HG03060 (cell line): ENCODE results near the gene JAM3.
"Not testable (repeated sequence)": the region's sequence is repeated elsewhere in the genome, so short reads cannot be mapped to it uniquely, and the experiment has no call there.

ENCODE experiments used
- ATAC-seq: cut with Tn5 transposase; IDR thresholded peaks from one replicate; pipeline ENCODE4 v1.9.1; 2021; ENCODE audit warnings: low read depth, moderate number of reproducible peaks; ENCODE audit not compliant: unreplicated experiment

JAM3 gene

DNA sequence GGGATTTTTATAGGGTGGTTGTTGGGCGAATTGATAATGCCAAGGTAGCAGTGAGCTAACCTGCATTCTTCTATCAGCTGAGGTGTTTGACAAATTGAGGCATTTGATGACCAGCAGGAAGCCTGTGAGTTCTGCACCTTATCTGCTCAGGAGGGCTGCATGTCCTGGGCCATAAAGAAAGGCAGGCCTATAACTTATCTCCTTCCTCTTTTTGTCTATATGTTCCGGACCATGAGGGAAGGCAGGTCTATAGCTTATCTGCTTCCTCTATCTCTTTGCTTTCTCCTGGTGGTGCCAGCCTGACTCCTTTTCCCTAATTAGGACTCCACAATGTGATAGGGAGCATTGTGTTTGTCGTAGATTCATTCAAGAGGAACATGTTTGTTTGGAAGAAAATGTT is 8.6 kb upstream of the JAM3 start:
- no peak for ATAC-seq

DNA sequence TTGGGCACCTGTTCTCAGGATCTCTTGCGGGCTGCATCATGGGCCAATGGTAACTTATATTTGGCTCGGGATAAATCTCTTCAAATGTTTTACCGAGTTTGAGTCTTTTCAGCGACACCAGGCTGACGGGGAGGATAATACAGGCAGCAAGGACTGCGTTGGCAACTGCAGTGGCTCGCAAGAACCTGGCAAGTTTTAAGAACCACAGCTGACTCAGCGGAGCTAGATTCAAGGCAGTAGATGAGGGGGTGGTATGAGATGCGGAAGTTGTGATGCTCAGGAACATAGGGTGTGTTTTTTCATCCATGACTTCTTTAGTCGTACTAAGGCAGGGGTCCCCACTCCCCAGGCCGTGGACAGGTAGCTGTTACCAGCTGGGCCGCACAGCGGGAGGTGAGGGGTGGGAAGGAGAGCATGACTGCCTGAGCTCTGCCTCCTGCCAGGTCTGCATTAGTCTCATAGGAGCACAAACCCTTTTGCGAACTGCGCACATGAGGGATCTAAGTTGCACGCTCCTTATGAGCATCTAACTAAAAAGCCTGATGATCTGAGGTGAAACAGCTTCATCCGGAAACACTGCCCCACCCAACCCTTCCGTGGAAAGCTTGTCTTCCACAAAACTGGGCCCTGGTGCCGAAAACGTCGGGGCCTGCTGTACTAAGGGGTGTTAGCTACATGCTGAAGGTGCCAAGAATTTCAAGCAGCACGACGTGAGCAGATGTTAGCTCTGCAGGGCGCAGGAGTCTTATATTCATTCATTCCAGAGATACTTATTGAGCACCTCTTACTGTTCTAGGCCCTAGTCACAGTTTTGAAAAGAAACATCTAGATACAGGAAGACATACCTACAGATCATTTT is 6.4 kb upstream of the JAM3 start:
- no peak for ATAC-seq

DNA sequence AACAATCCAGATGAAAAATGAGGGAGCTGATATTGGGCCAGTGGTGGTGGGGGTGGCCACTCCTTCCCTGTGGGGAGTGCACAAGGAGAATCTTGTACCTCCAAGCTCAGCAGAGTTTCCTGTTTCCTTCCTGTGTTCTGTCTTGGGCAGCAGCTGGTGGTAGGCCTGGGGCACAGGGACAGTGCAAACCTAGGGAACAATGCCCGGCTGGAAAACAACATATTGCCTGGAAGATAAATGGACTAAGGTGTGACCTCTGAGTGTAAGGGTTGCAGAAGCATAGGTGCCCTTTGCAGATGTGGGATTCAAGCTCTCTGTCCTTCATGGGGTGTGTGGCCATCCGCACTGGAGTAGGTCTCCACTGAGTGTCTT is 5.8 kb upstream of the JAM3 start:
- ATAC-seq, result no peak

DNA sequence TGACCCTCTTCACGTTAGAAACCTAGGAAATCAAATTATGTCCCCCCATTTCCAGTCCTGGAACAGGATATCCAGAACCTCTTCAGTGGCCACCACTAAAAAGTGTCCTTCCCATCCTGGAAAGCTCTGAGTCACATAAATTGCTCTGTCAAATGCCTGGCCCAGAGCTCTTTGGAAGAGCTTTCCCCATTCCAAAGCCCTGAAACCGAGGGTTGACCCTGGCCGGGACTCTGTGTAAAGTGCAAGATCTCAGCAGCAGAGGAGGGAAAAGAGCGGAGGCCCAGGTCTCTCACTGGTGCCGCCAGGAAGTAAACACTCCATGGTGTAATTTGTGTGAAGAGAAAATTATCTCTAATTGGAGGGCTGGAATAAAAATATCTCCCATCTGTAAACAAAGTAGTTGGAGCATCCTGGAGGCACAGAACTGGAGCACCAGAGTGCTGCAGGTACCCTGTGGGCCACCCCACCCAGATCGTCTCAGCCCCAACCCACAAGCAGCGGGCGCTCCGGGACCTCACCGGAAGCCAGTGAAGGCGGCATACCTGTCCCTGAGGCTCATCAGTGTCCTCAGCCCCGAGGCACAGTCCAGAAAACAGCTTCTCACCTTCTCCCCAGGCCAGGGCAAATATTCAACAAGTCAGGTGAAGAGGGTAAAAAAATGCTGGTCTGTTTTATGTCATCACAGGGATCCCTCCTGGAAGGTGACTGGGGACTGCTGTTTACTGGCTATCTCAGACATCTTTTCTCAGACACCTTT is 4.7 kb upstream of the JAM3 start:
- ATAC-seq, result no peak

DNA sequence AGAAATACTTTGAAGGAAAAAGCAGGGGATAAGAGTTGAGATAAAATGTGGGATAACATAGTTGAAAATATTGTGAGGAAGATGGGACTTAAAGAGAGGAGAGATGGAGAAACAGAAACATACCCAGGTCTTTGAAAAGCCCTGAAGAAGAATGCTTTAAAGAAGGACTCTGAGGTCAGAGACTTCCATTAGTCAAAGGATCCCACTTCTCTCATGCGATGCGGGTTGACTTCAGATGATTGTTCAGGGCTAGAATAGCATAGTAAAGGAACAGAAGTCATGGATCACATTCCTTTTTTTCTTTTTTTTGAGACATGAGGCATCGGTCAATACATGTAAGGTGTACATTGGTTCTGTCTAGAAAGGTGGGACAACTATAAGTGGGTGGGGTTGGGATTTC is 3.5 kb upstream of the JAM3 start:
- ATAC-seq, result no peak

DNA sequence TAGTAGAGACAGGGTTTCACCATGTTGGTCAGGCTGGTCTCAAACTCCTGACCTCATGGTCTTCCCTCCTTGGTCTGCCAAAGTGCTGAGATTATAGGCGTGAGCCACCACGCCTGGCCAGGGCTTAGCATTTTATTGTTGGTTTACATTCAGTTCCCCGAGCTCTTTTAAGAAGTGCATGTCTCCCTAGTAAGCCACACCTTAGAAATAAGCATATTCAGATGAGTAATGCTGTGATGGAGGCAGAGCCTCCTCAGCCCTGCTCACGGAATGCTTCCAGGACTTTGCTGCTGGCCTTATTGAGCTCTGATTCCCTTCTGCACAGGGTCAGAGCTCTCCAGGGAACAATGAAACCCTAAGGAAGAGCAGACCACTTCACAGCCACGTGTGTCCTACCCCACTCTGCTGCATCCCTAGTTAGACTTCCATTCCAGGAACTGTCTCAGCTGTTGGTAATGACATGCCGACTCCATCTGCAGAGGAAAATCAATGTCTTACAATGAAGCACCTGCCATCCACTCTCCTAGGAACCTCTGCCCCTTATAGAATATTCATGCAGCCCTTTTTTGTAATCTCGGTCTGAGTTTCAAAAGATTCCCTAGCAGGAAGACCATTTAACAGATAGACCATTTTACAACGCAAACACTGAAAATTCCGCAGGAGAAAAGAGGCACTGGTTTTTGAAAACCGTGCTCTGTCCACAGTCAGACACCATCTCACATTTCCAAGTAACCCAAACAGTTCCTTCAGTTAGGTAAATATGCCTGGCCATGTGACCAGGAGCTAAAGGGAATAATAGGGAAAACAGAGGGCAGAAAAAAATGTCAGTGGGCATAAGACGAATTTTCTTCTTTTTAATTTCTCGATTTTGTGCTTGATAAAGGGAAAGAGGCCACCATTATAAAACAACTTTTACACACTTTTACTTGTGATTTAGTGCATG is 1.7 kb upstream of the JAM3 start:
- ATAC-seq, result no peak

DNA sequence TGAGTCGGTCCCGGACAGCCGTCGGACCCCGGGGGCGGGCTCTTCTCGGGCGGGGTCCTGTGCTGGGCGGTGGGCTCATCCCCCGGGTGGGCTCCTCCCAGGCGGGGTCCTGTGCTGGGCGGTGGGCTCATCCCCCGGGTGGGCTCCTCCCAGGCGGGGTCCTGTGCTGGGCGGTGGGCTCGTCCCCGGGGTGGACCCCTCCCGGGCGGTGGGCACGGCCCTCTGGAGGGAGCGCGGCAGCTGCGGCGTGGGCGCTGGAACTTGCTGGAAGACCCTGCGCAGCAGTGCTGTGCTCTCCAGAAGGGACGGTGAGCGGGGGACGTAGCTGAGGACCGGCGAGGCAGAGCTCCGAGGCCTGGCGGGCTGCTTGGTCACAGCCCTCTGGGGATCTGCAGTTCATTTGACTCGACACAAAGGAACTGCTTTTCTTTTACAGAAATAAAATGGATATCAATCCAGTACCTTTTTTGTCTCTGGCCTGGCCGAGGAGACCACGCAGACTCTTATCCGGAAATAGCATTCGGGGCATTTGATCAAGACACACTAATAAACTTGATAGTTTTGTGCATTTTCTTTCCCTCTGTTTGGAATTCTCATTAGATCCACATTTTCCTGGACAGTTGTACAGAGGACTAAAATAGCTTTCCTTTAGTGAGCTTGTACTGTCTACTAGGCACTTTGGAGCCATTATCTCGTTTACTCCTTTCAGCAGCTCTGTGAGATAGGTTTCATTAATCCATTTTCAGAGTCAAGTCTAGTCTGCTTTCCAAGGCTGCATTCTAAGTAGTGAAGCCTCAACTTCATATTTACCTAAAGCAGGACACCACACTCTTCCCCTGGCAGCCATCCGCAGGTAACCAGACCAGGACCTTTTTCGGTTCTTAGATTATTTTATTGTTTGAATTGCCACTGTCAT is 812 bp downstream of the JAM3 start:
- ATAC-seq, result no peak

DNA sequence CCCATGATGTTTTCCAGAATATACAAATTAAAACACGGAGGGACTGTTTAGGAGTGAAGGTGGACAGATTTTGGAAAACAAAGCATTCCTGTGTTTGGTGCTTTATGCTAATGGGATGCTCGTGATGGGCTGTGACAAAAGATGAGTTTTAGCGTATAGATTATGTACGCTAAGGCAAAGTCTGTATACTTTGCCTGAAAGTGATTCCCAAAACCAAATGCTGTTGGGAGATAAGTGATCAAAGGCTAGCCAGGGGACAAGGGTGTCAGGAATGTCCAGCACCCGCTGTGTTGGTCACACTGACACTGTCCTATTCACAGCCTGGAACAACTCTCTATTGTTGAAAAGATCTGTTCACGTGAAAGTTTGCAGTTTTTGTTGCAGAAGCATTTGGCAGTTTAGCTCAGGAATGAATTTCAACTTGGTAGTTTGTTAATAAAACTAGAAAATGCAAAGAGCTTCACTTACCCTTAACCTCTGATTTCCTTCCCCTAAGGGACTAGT is 1.5 kb downstream of the JAM3 start:
- no peak for ATAC-seq

DNA sequence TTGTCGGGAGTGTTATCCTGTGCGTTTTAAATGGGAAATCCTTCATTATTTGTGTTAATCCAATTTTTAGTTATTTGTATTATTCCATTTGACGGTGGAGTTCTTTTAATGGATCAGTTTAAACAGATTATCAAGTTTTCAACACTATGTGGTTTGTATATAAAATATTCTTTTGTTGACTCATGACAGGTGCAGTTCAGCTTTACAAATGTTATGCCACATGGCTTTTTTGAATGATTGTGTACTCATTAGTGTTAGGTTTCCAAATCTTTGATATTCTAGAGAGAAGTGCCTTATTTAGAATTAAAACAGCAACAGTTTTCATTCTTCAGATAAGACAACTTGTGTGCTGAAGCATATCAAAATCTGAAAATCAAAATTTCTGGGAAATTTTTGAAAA is 2.4 kb downstream of the JAM3 start:
- ATAC-seq, result no peak

DNA sequence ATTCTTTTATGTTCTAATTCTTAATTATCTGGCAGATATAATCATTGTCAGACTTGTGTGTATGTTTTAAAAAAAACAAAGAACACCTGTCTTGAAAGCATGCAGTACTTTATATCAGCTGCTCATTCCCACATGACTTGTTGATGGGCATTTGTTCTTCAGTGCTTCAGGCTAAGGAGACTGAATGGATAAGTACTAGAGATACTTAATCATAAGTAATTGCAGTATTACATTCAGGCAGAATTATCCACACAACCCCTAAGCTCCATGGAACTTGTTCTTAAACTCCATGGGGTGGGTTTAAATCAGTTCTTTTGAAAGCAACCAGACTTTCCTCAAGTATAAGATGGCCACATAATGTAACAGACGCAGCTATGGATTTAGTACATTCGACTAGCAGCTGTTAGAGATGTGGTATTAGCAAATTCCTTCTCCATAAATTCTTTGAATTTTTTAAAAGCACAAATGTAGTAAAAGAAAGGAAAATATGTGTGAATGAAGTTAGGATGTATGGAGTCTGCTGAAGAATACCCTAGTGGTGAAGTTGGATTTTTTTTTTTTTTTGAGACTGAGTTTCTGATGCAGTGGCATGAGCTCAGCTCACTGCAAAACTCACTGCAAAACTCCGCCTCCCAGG is 3.0 kb downstream of the JAM3 start:
- ATAC-seq, result no peak

DNA sequence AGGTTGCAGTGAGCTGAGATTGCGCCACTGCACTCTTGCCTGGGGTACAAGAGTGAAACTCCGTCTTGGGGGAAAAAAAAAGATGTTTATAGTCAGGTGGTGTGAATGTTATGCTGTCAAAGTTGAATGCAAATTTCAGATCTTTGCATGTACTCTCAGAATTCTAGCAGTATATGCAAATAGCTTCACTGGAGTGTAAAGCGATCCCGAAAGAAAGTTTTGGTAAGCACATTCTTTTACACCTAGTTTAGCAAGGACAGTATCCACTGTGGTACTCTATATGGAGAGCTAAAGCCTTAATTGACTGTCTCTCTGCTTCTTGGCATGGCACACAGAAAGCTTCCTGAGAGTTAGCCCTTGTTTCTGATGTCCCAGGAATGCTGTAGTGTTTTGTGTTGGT is 4.0 kb downstream of the JAM3 start:
- peak; percentile 69 for ATAC-seq

DNA sequence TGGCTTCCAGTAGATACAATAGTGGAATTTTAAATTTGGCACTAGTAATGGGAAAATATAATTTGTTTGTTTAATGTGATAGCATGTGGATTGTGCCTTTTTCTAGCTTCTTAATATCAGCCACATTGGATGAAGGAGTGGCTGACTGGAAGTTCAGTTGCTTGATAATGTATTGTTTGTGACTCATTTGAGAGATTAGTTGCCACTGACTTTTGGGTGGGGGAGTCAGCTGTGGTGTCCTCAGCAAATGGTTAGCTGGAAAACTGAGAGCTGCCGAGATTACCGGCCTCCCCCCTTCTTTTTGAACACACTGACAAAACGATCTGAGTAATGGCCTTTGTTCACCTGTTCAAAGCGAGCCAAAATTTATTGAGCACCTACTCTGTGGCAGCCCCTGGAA is 5.5 kb downstream of the JAM3 start:
- no peak for ATAC-seq

DNA sequence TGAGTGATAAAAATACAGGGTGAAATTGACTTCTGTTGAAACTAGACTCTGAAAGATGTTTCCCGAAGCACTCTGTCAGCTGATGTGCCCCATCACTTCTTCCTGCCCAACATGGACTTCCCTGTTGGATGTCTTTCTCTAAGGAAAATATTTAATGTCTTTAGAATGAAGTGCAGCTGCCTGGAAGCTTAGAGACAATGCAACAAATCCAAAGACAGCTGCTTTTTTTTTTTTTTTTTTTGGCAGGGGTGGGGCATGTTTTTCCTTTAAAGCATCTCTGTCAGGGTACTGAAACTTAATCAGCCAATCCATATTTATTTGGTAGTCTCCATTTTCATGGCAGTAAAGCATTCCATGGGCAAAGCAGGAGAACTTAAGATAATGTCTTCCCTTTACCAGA is 5.9 kb downstream of the JAM3 start:
- no peak for ATAC-seq

DNA sequence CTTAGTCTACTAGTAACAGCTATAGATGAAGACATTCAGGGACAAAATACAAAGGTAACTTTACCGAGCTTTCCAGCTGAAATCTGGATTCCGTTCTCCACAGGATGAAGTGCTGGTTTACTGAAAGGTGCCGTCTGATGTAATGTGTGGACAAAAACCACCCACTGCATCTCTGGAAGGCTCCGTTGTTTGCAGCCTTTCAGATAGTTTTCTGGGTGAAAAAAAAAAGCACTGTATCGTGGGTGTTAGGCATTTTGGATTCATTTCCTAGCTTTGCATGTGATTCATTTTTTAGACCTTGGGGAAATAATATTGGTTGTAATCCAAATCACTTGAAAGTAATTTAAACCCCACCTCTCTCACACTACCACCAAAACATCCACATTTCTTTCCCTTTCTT is 10.4 kb downstream of the JAM3 start:
- no peak for ATAC-seq

DNA sequence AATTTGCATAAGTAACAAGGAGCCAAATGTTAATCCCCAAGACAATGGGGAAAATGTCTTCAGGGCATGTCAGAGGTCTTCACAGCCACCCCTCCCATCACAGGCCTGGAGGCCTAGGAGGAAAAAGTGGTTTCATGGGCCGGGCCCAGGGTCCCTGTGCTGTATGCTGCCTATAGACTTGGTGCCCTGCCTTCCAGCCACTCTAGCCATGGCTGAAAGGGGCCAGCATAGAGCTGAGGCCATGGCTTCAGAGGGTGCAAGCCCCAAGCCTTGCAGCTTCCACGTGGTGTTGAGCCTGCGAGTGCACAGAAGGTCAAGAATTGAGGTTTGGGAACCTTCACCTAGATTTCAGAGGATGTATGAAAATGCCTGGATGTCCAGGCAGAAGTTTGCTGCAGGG is 12.4 kb downstream of the JAM3 start:
- not testable (repeated sequence) for ATAC-seq

DNA sequence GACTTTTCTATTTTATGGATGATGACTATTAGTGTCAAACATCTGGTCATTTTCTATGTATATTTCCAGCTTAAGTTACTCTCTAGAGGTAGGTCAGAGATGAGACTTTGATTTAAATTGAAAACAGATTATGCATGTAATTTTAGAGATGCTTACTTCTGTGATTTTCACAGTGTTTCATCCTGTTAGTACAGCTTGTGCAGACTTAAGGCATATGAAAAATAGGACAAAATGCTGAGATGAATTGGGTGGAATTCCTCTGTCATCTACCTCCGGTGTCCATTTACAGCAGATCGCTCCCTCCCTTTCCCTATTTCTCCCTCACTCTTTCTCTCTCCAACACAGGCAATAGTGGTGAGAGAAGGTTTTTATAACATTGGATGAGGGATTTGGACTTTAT is 14.1 kb downstream of the JAM3 start:
- no peak for ATAC-seq

DNA sequence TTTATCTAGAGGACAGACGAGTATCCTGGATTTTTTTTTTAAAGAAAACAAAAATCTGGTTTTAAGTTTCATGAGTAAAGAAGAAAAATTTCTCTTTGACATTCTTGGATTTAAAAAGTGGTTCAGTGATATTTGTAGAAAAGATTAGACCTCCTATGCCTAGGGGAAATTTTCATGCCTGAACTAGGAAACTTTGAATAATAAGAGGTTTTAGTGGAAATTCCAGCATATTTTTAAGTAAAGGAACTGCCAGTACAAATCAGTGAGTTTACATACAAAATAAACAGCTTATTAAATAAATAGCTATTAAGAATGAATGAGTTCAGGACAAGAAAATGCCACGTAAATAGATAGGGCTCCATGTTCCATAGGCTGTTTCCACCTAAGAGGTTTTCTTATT is 17.5 kb downstream of the JAM3 start:
- no peak for ATAC-seq

DNA sequence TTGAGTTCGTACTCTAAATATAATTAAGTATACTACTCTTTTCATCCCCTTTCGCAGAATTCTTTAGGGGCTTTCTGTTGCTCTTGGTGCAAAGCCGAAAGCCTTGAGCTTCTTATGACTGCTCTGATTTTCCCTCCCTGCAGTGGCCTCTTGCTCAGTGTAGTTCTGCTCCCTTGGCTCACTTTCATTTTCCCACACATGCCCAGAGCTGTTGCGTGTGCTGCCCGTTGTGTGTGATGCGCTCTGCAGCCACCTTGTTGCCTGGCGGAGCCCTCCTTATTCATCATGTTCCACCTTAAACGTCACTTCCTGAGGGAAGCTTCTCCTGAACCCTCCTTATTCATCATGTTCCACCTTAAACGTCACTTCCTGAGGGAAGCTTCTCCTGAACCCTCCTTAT is 23.1 kb downstream of the JAM3 start:
- ATAC-seq, result not testable (repeated sequence)

DNA sequence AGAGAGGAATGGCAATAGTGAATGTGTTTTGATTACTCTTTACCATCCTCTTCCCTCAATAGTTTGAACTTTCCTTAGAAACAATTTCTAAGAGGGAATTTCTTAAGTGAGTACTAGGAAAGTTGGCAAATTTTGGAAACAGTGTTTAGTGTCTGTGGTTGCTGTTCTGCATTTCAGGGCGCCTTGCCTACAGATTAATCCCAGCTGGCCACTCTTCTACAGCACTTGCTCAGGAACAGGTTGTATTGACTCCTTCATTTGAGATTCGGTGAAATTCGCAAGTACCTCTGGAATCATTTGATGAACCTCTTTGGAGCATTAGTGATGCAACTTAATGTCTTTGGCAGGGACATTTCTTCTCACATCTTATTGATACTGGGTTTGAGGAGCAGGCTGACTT is 28.3 kb downstream of the JAM3 start:
- ATAC-seq, result no peak
